ENCODE data around the gene GOLGA2. TPM values are rescaled to one million over a fixed set of nuclear protein-coding genes. Genes with fewer than 3 reads are reported as not detected.
A peak's percentile ranks its signal among the peaks of the same experiment; 100 is the strongest.

Gene GOLGA2
- total and polyA plus RNA-seq, 2 of the 13 experiments (the other 11 are each of a cell fraction or from before 2014, with no cell fraction given): 45.3 to 45.8 TPM

- DNase-seq (ENCODE audit: low spot score) (no peak), ATAC-seq (no peak), FAIRE-seq (no peak)
- Histone ChIP-seq H3K9ac (ENCODE audit: insufficient read depth, low read depth, low read length) (no peak overlapping the region), H3K4me1 (ENCODE audit: insufficient read depth, low read length) (peaks cover 38% of the 10 kb centered on the region), H3K27ac (ENCODE audit: extremely low read length, insufficient read depth, low read length) (no peak overlapping the region), H3K4me3 (replicated peaks in 1 of 3; ENCODE audit: insufficient read depth in 1 of 3, low read depth in 2 of 3, low read length in 3 of 3) (peak overlapping the region in 1 of 3 experiments; percentile 40; a peak in 2 of 6 replicates), H3K9me3 (ENCODE audit: low read length) (no peaks in the 10 kb centered on the region), H3K79me2 (ENCODE audit: insufficient read depth, low read length) (no peaks in the 10 kb centered on the region), H2AFZ (ENCODE audit: low read length) (no peak overlapping the region), H4K20me1 (ENCODE audit: insufficient read depth, low read length) (no peaks in the 10 kb centered on the region), H3K4me2 (ENCODE audit: low read depth, low read length) (peak overlapping the region; percentile 54), H3K36me3 (replicated peaks in 1 of 2; ENCODE audit: control insufficient read depth in 1 of 2, insufficient read depth in 2 of 2, low read length in 2 of 2) (no peaks in the 10 kb centered on the region), H3K27me3 (ENCODE audit: control insufficient read depth in 1 of 2, insufficient read depth in 2 of 2, low read length in 2 of 2) (peaks cover 1 to 7% of the 10 kb centered on the region in 2 experiments; a peak in 4 of 5 replicates)
- intact Hi-C loops (cut with micrococcal nuclease; ENCODE audit: unreplicated experiment) (no loop called here), in situ Hi-C loops (cut with HindIII; ENCODE audit: extremely low pct_ligation_motif_present, low pct_unique_long_range_greater_than_20kb) (no loop called here)
- TF ChIP-seq MBD4 (IDR thresholded peaks at IDR 0.05; ENCODE audit: borderline replicate concordance, low read length): no peak
- 0 out of 2 replicates have a peak, but pooled peaks have one; percentile 1 for TF ChIP-seq ZFP91 (CRISPR knock-in tag; IDR thresholded peaks at IDR 0.05; ENCODE audit: borderline replicate concordance)
- WGBS (ENCODE audit: low lambda C conversion rate): 72% methylated on average over 10 of the region's 11 CpGs
- ChIA-PET CTCF (ENCODE audit: low intra/inter-chr PET ratio, low total read pairs) (no interaction called here), POLR2A (interaction anchor here (0.6 to 1.6 kb wide), 3 partner anchors 11 to 58 kb away, joined by 3 to 5 read pairs (median 3); partner anchors contain the start of gene BBLN)
- no TSS peak for BruUV-seq (replicated peaks)
Observed at GRCh38 chr9:128218172-128218517, 57.7 kb downstream of the GOLGA2 start.

GRCh38 chr9:128216781-128217553 is 58.8 kb downstream of the GOLGA2 start:
- no TSS peak for BruUV-seq (replicated peaks)
- Histone ChIP-seq H4K20me1 (ENCODE audit: insufficient read depth, low read length) (no peaks in the 10 kb centered on the region), H3K27ac (ENCODE audit: extremely low read length, insufficient read depth, low read length) (no peak overlapping the region), H3K9me3 (ENCODE audit: low read length) (no peaks in the 10 kb centered on the region), H2AFZ (ENCODE audit: low read length) (no peak overlapping the region), H3K9ac (ENCODE audit: insufficient read depth, low read depth, low read length) (no peak overlapping the region), H3K27me3 (ENCODE audit: control insufficient read depth in 1 of 2, insufficient read depth in 2 of 2, low read length in 2 of 2) (peaks cover 1 to 4% of the 10 kb centered on the region in 2 experiments; a peak in 2 of 5 replicates), H3K4me3 (replicated peaks in 1 of 3; ENCODE audit: insufficient read depth in 1 of 3, low read depth in 2 of 3, low read length in 3 of 3) (no peak overlapping the region), H3K4me1 (ENCODE audit: insufficient read depth, low read length) (peaks cover 43% of the 10 kb centered on the region), H3K36me3 (replicated peaks in 1 of 2; ENCODE audit: control insufficient read depth in 1 of 2, insufficient read depth in 2 of 2, low read length in 2 of 2) (no peaks in the 10 kb centered on the region), H3K79me2 (ENCODE audit: insufficient read depth, low read length) (no peaks in the 10 kb centered on the region), H3K4me2 (ENCODE audit: low read depth, low read length) (no peak overlapping the region)
- TF ChIP-seq MIXL1 (CRISPR knock-in tag; IDR thresholded peaks at IDR 0.05): no peak
- peak; percentile 37; the same call in 1 of the 2 replicates for TF ChIP-seq MAFF (IDR thresholded peaks at IDR 0.05; ENCODE audit: low read depth, low read length)
- TF ChIP-seq MAFK (conservative IDR thresholded peaks at IDR 0.05 in 1 of 2, IDR thresholded peaks at IDR 0.05 in 1 of 2; ENCODE audit: low read length in 2 of 2): peak; percentile 41 to 64
- no peak for TF ChIP-seq ZFP82 (CRISPR knock-in tag; IDR thresholded peaks at IDR 0.05; ENCODE audit: borderline replicate concordance)
- no peak for TF ChIP-seq ZFP36L2 (CRISPR knock-in tag; IDR thresholded peaks at IDR 0.05)
- no peak for DNase-seq (ENCODE audit: low spot score)
- ChIA-PET POLR2A (interaction anchor here (1.6 kb wide), 1 partner anchor 57 kb away, joined by 3 read pairs; the partner anchor contains the start of gene BBLN), CTCF (ENCODE audit: low intra/inter-chr PET ratio, low total read pairs) (no interaction called here)
- WGBS (ENCODE audit: low lambda C conversion rate): 58% methylated on average over 11 of the region's 16 CpGs
- in situ Hi-C loops (cut with HindIII; ENCODE audit: extremely low pct_ligation_motif_present, low pct_unique_long_range_greater_than_20kb): no loop called here
- no peak for FAIRE-seq
- intact Hi-C loops (cut with micrococcal nuclease; ENCODE audit: unreplicated experiment): no loop called here
- ATAC-seq: no peak

Data from HepG2 (cell line).